IPS-18c (cell line): ENCODE measurements around the gene IL1RAPL2.

Experiments used
- H3K4me3 ChIP-seq: 2 replicates; pipeline ENCODE4 v1.7.0; 2013; ENCODE audit warnings: low read depth, mild to moderate bottlenecking, low read length, moderate library complexity; ENCODE audit not compliant: insufficient read depth
- H3K9me3 ChIP-seq: one replicate; pipeline ENCODE4 v1.6.1; 2013; ENCODE audit warnings: mild to moderate bottlenecking, low read length, moderate library complexity; ENCODE audit not compliant: control insufficient read depth, insufficient read depth

Gene IL1RAPL2

GRCh38 chrX:105700331-105700730 is 1134.3 kb downstream of the IL1RAPL2 start:
- no peak overlapping the region for H3K4me3 ChIP-seq

GRCh38 chrX:105701310-105702052 is 1135.5 kb downstream of the IL1RAPL2 start:
- H3K9me3 ChIP-seq, result peaks cover 2% of the 10 kb centered on the region

More at GRCh38 chrX:105700331-105700730, 1134.3 kb downstream of the IL1RAPL2 start:
- peaks cover 3% of the 10 kb centered on the region for H3K9me3 ChIP-seq

GRCh38 chrX:105703876-105704275 is 1137.9 kb downstream of the IL1RAPL2 start:
- no peaks in the 10 kb centered on the region for H3K9me3 ChIP-seq
- H3K4me3 ChIP-seq, result no peak overlapping the region

More at GRCh38 chrX:105701310-105702052, 1135.5 kb downstream of the IL1RAPL2 start:
- H3K4me3 ChIP-seq, result no peak overlapping the region

GRCh38 chrX:105706041-105706440 is 1140.0 kb downstream of the IL1RAPL2 start:
- Histone ChIP-seq H3K4me3 (no peak overlapping the region), H3K9me3 (no peaks in the 10 kb centered on the region)

- no peaks in the 10 kb centered on the region for H3K9me3 ChIP-seq
- H3K4me3 ChIP-seq, result no peak overlapping the region
These were observed 1145.8 kb downstream of the IL1RAPL2 start for GRCh38 chrX:105711805-105712204.

- Histone ChIP-seq H3K4me3 (no peak overlapping the region), H3K9me3 (no peaks in the 10 kb centered on the region)
These were observed 1149.7 kb downstream of the IL1RAPL2 start for GRCh38 chrX:105715746-105716145.

GRCh38 chrX:105723966-105724735 is 1158.2 kb downstream of the IL1RAPL2 start:
- Histone ChIP-seq H3K9me3 (peaks cover 3% of the 10 kb centered on the region), H3K4me3 (no peak overlapping the region)

GRCh38 chrX:105725228-105725627 is 1159.2 kb downstream of the IL1RAPL2 start:
- Histone ChIP-seq H3K4me3 (no peak overlapping the region), H3K9me3 (peaks cover 3% of the 10 kb centered on the region)

- H3K4me3 ChIP-seq, result no peak overlapping the region
- H3K9me3 ChIP-seq, result no peaks in the 10 kb centered on the region
These were observed 1172.2 kb downstream of the IL1RAPL2 start for GRCh38 chrX:105738162-105738561.

- Histone ChIP-seq H3K4me3 (no peak overlapping the region), H3K9me3 (no peaks in the 10 kb centered on the region)
These were observed 1178.3 kb downstream of the IL1RAPL2 start for GRCh38 chrX:105744291-105744690.

- H3K4me3 ChIP-seq, result no peak overlapping the region
- no peaks in the 10 kb centered on the region for H3K9me3 ChIP-seq
These were observed 1178.9 kb downstream of the IL1RAPL2 start for GRCh38 chrX:105744946-105745345.

GRCh38 chrX:105745863-105746262 is 1179.9 kb downstream of the IL1RAPL2 start:
- H3K4me3 ChIP-seq, result no peak overlapping the region
- H3K9me3 ChIP-seq, result no peaks in the 10 kb centered on the region

GRCh38 chrX:105752338-105752956 is 1186.4 kb downstream of the IL1RAPL2 start:
- no peak overlapping the region; the same call in 1 of the 2 replicates for H3K4me3 ChIP-seq
- H3K9me3 ChIP-seq, result no peaks in the 10 kb centered on the region

GRCh38 chrX:105753411-105753810 is 1187.4 kb downstream of the IL1RAPL2 start:
- H3K9me3 ChIP-seq, result no peaks in the 10 kb centered on the region
- no peak overlapping the region for H3K4me3 ChIP-seq

GRCh38 chrX:105754286-105754964 is 1188.4 kb downstream of the IL1RAPL2 start:
- no peak overlapping the region for H3K4me3 ChIP-seq

GRCh38 chrX:105755109-105755508 is 1189.1 kb downstream of the IL1RAPL2 start:
- no peak overlapping the region for H3K4me3 ChIP-seq
- no peaks in the 10 kb centered on the region for H3K9me3 ChIP-seq

More at GRCh38 chrX:105754286-105754964, 1188.4 kb downstream of the IL1RAPL2 start:
- no peaks in the 10 kb centered on the region for H3K9me3 ChIP-seq

- Histone ChIP-seq H3K4me3 (no peak overlapping the region), H3K9me3 (no peaks in the 10 kb centered on the region)
These were observed 1192.8 kb downstream of the IL1RAPL2 start for GRCh38 chrX:105758754-105759153.
